Uterus (tissue), 4 donors: ENCODE results near the gene RAPSN. TPM values are rescaled to one million over a fixed set of nuclear protein-coding genes. Genes with fewer than 3 reads are reported as not detected.

Experiments
- DNase-seq, 2 donors: peaks; one replicate each; pipeline ENCODE4 v3.0.0-alpha.2; 2019 to 2020
- H3K27ac ChIP-seq, 2 donors: fragments of 200-600 bp; sonication (generic); 1 replicate in 1 of 2; 2 replicates in 1 of 2; pipeline ENCODE4 v1.5.1; 2016 to 2018
- H3K27me3 ChIP-seq, 2 donors: fragments of 200-600 bp; sonication (generic); one replicate each; pipeline ENCODE4 v1.5.1; 2018 to 2019; ENCODE audit warnings: control low read depth in 1 of 2
- H3K36me3 ChIP-seq, 2 donors: fragments of 200-600 bp; sonication (generic); one replicate each; pipeline ENCODE4 v1.5.1; 2019; ENCODE audit warnings: control low read depth in 1 of 2
- H3K4me1 ChIP-seq, 2 donors: fragments of 200-600 bp; sonication (generic); one replicate each; pipeline ENCODE4 v1.5.1; 2018 to 2019; ENCODE audit warnings: control low read depth in 1 of 2
- H3K4me3 ChIP-seq, 2 donors: fragments of 200-600 bp; sonication (generic); 1 replicate in 1 of 2; 2 replicates in 1 of 2; pipeline ENCODE4 v1.5.1; 2018 to 2019; ENCODE audit warnings: mild to moderate bottlenecking in 1 of 2
- H3K9me3 ChIP-seq, 2 donors: fragments of 200-600 bp; sonication (generic); one replicate each; pipeline ENCODE4 v1.5.1; 2019; ENCODE audit warnings: control low read depth in 1 of 2
- CTCF ChIP-seq, 4 experiments: fragments of 200-600 bp in 2 of 4; fragments of 450-650 bp in 2 of 4; sonication (generic) in 2 of 4; IDR thresholded peaks; one replicate each; pipeline ENCODE4 v1.5.1; 2016 to 2019; ENCODE audit warnings: antibody characterized with exemption in 4 of 4, mild to moderate bottlenecking in 2 of 4, moderate library complexity in 1 of 4
- POLR2A ChIP-seq, 2 donors: fragments of 450-650 bp; IDR thresholded peaks; one replicate each; pipeline ENCODE4 v1.6.1; 2016; ENCODE audit warnings: antibody characterized with exemption in 2 of 2, mild to moderate bottlenecking in 1 of 2, moderate library complexity in 1 of 2
- intact Hi-C: fragments of 100-400 bp; cut with DNase I; formaldehyde crosslinking; loops from one replicate; pipeline ENCODE4 v1.15.1; 2023; ENCODE audit warnings: low total_unique reads
- total RNA-seq, 4 donors: library from RNA; depleted of rRNA in 3 of 4; stranded (reverse); fragments of >200 nt in 3 of 4; gene quantifications; one replicate each; pipeline versions ENCODE4 v1.1.0 to v1.2.4, GENCODE V29; 2014 to 2023
- donor health status: DM: yes; HTN: yes; CAD: no.

The RAPSN gene
- total RNA-seq, 4 donors from 2014 or later, result 0.41 TPM; not detected in 3

- Histone ChIP-seq H3K36me3 (no peaks in the 10 kb centered on the region), H3K27me3 (no peaks in the 10 kb centered on the region), H3K4me3 (no peak overlapping the region), H3K9me3 (no peaks in the 10 kb centered on the region), H3K27ac (no peak overlapping the region), H3K4me1 (peaks cover 3 to 13% of the 10 kb centered on the region in 2 donors)
- no peak for DNase-seq
- intact Hi-C loops, result no loop called here
- TF ChIP-seq CTCF (IDR thresholded peaks at IDR 0.05) (no peak), POLR2A (IDR thresholded peaks at IDR 0.05) (no peak)
Measured at GRCh38 chr11:47403135-47403534, 45.8 kb downstream of the RAPSN start.

GRCh38 chr11:47400768-47401279 lies 48.1 kb downstream of the RAPSN start:
- no peak for DNase-seq
- Histone ChIP-seq H3K4me1 (peaks cover 0 to 6% of the 10 kb centered on the region in 2 donors), H3K27ac (peak overlapping the region; percentile 81 to 92), H3K27me3 (no peaks in the 10 kb centered on the region), H3K36me3 (no peaks in the 10 kb centered on the region), H3K9me3 (no peaks in the 10 kb centered on the region), H3K4me3 (peak overlapping the region in 1 of 2 donors; percentile 49)
- TF ChIP-seq CTCF (IDR thresholded peaks at IDR 0.05), result no peak
- TF ChIP-seq POLR2A (IDR thresholded peaks at IDR 0.05), result no peak
- intact Hi-C loops, result no loop called here

- no peaks in the 10 kb centered on the region for H3K36me3 ChIP-seq
- peak in 1 of 2 donors; percentile 59 for DNase-seq
- no peaks in the 10 kb centered on the region for H3K27me3 ChIP-seq
- H3K27ac ChIP-seq, result peak overlapping the region; percentile 81 to 92
- TF ChIP-seq CTCF (IDR thresholded peaks at IDR 0.05), result no peak
- peak in 1 of 2 donors; percentile 63 for TF ChIP-seq POLR2A (IDR thresholded peaks at IDR 0.05)
- H3K9me3 ChIP-seq, result no peaks in the 10 kb centered on the region
- intact Hi-C loops, result no loop called here
- H3K4me3 ChIP-seq, result peak overlapping the region; percentile 49
- peaks cover 0 to 6% of the 10 kb centered on the region in 2 donors for H3K4me1 ChIP-seq
Measured at GRCh38 chr11:47399860-47400767, 48.8 kb downstream of the RAPSN start.

GRCh38 chr11:47398551-47398950 lies 50.4 kb downstream of the RAPSN start:
- no peak overlapping the region for H3K27ac ChIP-seq
- H3K4me1 ChIP-seq, result peaks cover 0 to 6% of the 10 kb centered on the region in 2 donors
- DNase-seq, result no peak
- H3K27me3 ChIP-seq, result no peaks in the 10 kb centered on the region
- no peaks in the 10 kb centered on the region for H3K9me3 ChIP-seq
- no peaks in the 10 kb centered on the region for H3K36me3 ChIP-seq
- H3K4me3 ChIP-seq, result no peak overlapping the region
- intact Hi-C loops, result no loop called here
- no peak for TF ChIP-seq CTCF (IDR thresholded peaks at IDR 0.05)
- no peak for TF ChIP-seq POLR2A (IDR thresholded peaks at IDR 0.05)

- Histone ChIP-seq H3K4me3 (no peak overlapping the region), H3K36me3 (no peaks in the 10 kb centered on the region), H3K9me3 (no peaks in the 10 kb centered on the region), H3K27me3 (no peaks in the 10 kb centered on the region), H3K4me1 (peaks cover 0 to 6% of the 10 kb centered on the region in 2 donors), H3K27ac (no peak overlapping the region)
- no peak for DNase-seq
- intact Hi-C loops, result no loop called here
- TF ChIP-seq POLR2A (IDR thresholded peaks at IDR 0.05) (no peak), CTCF (IDR thresholded peaks at IDR 0.05) (no peak)
Measured at GRCh38 chr11:47398011-47398410, 50.9 kb downstream of the RAPSN start.
